ENCODE data around the gene GLT8D2. TPM values are rescaled to one million over a fixed set of nuclear protein-coding genes. Genes with fewer than 3 reads are reported as not detected.

The GLT8D2 gene
- total RNA-seq, 2 experiments from 2014 or later = not detected

GRCh38 chr12:104026841-104027599 lies 23.0 kb downstream of the GLT8D2 start:
- CTCF ChIA-PET = interaction anchor here (1.4 kb wide), 1 partner anchor 37 kb away, joined by 3 read pairs; the partner anchor contains the start of gene HCFC2
- Mint-ChIP-seq H3K36me3 (ENCODE audit: low read depth) (no peaks in the 10 kb centered on the region), H3K4me3 (no peak overlapping the region), H3K27ac (no peak overlapping the region), H3K9me3 (no peaks in the 10 kb centered on the region), H3K27me3 (peaks cover 16% of the 10 kb centered on the region), H3K4me1 (ENCODE audit: low read depth) (no peaks in the 10 kb centered on the region)
- TF ChIP-seq, protein P1, sequence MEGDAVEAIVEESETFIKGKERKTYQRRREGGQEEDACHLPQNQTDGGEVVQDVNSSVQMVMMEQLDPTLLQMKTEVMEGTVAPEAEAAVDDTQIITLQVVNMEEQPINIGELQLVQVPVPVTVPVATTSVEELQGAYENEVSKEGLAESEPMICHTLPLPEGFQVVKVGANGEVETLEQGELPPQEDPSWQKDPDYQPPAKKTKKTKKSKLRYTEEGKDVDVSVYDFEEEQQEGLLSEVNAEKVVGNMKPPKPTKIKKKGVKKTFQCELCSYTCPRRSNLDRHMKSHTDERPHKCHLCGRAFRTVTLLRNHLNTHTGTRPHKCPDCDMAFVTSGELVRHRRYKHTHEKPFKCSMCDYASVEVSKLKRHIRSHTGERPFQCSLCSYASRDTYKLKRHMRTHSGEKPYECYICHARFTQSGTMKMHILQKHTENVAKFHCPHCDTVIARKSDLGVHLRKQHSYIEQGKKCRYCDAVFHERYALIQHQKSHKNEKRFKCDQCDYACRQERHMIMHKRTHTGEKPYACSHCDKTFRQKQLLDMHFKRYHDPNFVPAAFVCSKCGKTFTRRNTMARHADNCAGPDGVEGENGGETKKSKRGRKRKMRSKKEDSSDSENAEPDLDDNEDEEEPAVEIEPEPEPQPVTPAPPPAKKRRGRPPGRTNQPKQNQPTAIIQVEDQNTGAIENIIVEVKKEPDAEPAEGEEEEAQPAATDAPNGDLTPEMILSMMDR (IDR thresholded peaks at IDR 0.05) = no peak
- H3K36me3 ChIP-seq (ENCODE audit: insufficient read depth, low read length) = no peaks in the 10 kb centered on the region
- H3K27ac ChIP-seq (ENCODE audit: low read depth in 1 of 2, low read length in 2 of 2) = no peak overlapping the region
- H3K27me3 ChIP-seq (ENCODE audit: control insufficient read depth in 1 of 2, insufficient read depth in 2 of 2, low read length in 2 of 2) = no peaks in the 10 kb centered on the region
- POLR2A ChIA-PET = no interaction called here
- H3K9me3 ChIP-seq (ENCODE audit: control insufficient read depth in 1 of 2, insufficient read depth in 1 of 2, low read length in 2 of 2) = peaks cover 5 to 7% of the 10 kb centered on the region in 2 experiments
- DNase-seq (no peak), ATAC-seq (ENCODE audit: poor library complexity) (no peak)
- intact Hi-C loops (cut with DNase I, micrococcal nuclease) = no loop called here
- no peak overlapping the region for H3K4me3 ChIP-seq (ENCODE audit: low read length)
- H3K4me1 ChIP-seq (ENCODE audit: insufficient read depth, low read length) = no peaks in the 10 kb centered on the region

- intact Hi-C loops (cut with DNase I, micrococcal nuclease) = no loop called here
- no peak overlapping the region for H3K4me3 Mint-ChIP-seq
- no peak for ATAC-seq (ENCODE audit: poor library complexity)
- H3K36me3 Mint-ChIP-seq (ENCODE audit: low read depth) = no peaks in the 10 kb centered on the region
- no peak overlapping the region for H3K27ac Mint-ChIP-seq
- TF ChIP-seq, protein P1 (IDR thresholded peaks at IDR 0.05) = no peak
- H3K4me1 ChIP-seq (ENCODE audit: insufficient read depth, low read length) = no peaks in the 10 kb centered on the region
- no peaks in the 10 kb centered on the region for H3K4me1 Mint-ChIP-seq (ENCODE audit: low read depth)
- no peak overlapping the region for H3K4me3 ChIP-seq (ENCODE audit: low read length)
- ChIA-PET CTCF (no interaction called here), POLR2A (no interaction called here)
- no peaks in the 10 kb centered on the region for H3K9me3 Mint-ChIP-seq
- peaks cover 24% of the 10 kb centered on the region for H3K27me3 Mint-ChIP-seq
- peaks cover 7 to 9% of the 10 kb centered on the region in 2 experiments for H3K9me3 ChIP-seq (ENCODE audit: control insufficient read depth in 1 of 2, insufficient read depth in 1 of 2, low read length in 2 of 2)
- H3K36me3 ChIP-seq (ENCODE audit: insufficient read depth, low read length) = no peaks in the 10 kb centered on the region
- no peaks in the 10 kb centered on the region for H3K27me3 ChIP-seq (ENCODE audit: control insufficient read depth in 1 of 2, insufficient read depth in 2 of 2, low read length in 2 of 2)
- no peak for DNase-seq
- no peak overlapping the region for H3K27ac ChIP-seq (ENCODE audit: low read depth in 1 of 2, low read length in 2 of 2)
Measured at GRCh38 chr12:104025771-104026170, 24.2 kb downstream of the GLT8D2 start.

DNA sequence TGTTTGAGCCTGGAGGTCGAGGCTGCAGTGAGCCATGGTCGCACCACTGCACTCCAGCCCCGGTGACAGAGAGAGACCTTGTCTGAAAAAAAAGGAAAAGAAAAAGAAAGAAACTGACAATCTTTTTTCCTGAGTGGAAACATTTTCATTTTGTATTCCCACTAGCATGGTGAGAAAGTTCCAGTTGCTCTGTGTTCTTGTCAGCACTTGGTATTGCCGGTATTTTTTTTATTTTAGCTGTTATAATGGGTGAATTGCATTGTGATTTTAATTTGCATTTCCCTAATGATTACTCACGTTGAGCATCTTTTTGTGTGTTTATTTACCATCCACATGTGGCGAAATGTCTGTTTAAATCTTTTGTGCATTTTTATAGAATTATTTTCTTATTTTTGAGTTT lies 25.6 kb downstream of the GLT8D2 start:
- Mint-ChIP-seq H3K36me3 (ENCODE audit: low read depth) (no peaks in the 10 kb centered on the region), H3K27me3 (peaks cover 37% of the 10 kb centered on the region), H3K4me1 (ENCODE audit: low read depth) (no peaks in the 10 kb centered on the region), H3K4me3 (no peak overlapping the region), H3K27ac (no peak overlapping the region), H3K9me3 (no peaks in the 10 kb centered on the region)
- H3K4me3 ChIP-seq (ENCODE audit: low read length) = no peak overlapping the region
- H3K9me3 ChIP-seq (ENCODE audit: control insufficient read depth in 1 of 2, insufficient read depth in 1 of 2, low read length in 2 of 2) = peaks cover 7 to 9% of the 10 kb centered on the region in 2 experiments
- intact Hi-C loops (cut with DNase I, micrococcal nuclease) = no loop called here
- ATAC-seq (ENCODE audit: poor library complexity) = no peak
- ChIA-PET CTCF (no interaction called here), POLR2A (no interaction called here)
- H3K27ac ChIP-seq (ENCODE audit: low read depth in 1 of 2, low read length in 2 of 2) = no peak overlapping the region
- H3K4me1 ChIP-seq (ENCODE audit: insufficient read depth, low read length) = no peaks in the 10 kb centered on the region
- H3K27me3 ChIP-seq (ENCODE audit: control insufficient read depth in 1 of 2, insufficient read depth in 2 of 2, low read length in 2 of 2) = peaks cover 0 to 5% of the 10 kb centered on the region in 2 experiments
- H3K36me3 ChIP-seq (ENCODE audit: insufficient read depth, low read length) = no peaks in the 10 kb centered on the region
- DNase-seq = no peak
- TF ChIP-seq, protein P1 (IDR thresholded peaks at IDR 0.05) = no peak

All from CD4-positive, alpha-beta T cell (primary cell).